Endothelial cell of umbilical vein (primary cell): ENCODE data around the gene ADAM8. TPM values are rescaled to one million over a fixed set of nuclear protein-coding genes. Genes with fewer than 3 reads are reported as not detected.

Experiments used
- BruUV-seq: library from RNA; stranded (reverse); fragments of 400-500 nt; replicated peaks from 2 replicates; lab custom pipeline; 2021; lab: Mats Ljungman, UMichigan
- CTCF ChIA-PET: fragments of 300-600, 350-600 bp; sonication (Branson Sonifier 250); formaldehyde crosslinking; loops from one replicate; lab custom pipeline; 2021; ENCODE audit warnings: antibody characterized with exemption, inconsistent platforms; lab: Charles Lee
- POLR2A ChIA-PET: fragments of 300-600, 350-600 bp; sonication (Branson Sonifier 250); formaldehyde crosslinking; loops from one replicate; lab custom pipeline; 2021; ENCODE audit warnings: antibody characterized with exemption, inconsistent platforms; lab: Charles Lee
- DNase-seq: peaks from one replicate; pipeline ENCODE4 v3.0.0-alpha.2; 2011; ENCODE audit warnings: low read depth, low spot score
- FAIRE-seq: peaks from 2 replicates; lab custom pipeline; 2011; peaks lifted over from hg19 to GRCh38; lab: Jason Lieb, UNC
- H2AFZ ChIP-seq: 2 replicates; pipeline ENCODE4 v1.6.0; 2012; ENCODE audit warnings: low read depth, low read length, control low read depth, inconsistent platforms
- H3K27ac ChIP-seq: 2 replicates; pipeline ENCODE4 v1.5.1; 2011; ENCODE audit warnings: low read depth, mild to moderate bottlenecking, control low read depth, low read length, moderate library complexity; ENCODE audit not compliant: insufficient read depth
- H3K27me3 ChIP-seq, 2 experiments: 2 replicates each; pipeline versions ENCODE4 v1.6.0 to v1.6.1; 2011; ENCODE audit warnings: low read length in 2 of 2, mixed read lengths in 1 of 2; ENCODE audit not compliant: control insufficient read depth in 2 of 2, insufficient read depth in 2 of 2
- H3K36me3 ChIP-seq, 2 experiments: 2 replicates in 1 of 2; 3 replicates in 1 of 2; pipeline ENCODE4 v1.5.1; 2011; ENCODE audit warnings: low read length in 2 of 2, mild to moderate bottlenecking in 1 of 2, moderate library complexity in 1 of 2; ENCODE audit not compliant: control insufficient read depth in 2 of 2, insufficient read depth in 2 of 2; ENCODE audit errors: extremely low read depth in 1 of 2
- H3K4me1 ChIP-seq: 3 replicates; pipeline ENCODE4 v1.5.1; 2011; ENCODE audit warnings: mild to moderate bottlenecking, low read length; ENCODE audit not compliant: control insufficient read depth, insufficient read depth; ENCODE audit errors: extremely low read depth
- H3K4me2 ChIP-seq: 2 replicates; pipeline ENCODE4 v1.6.1; 2011; ENCODE audit warnings: low read length, control low read depth, mixed read lengths; ENCODE audit not compliant: insufficient read depth
- H3K4me3 ChIP-seq, 3 experiments: fragments of 200-600 bp in 1 of 3; sonication (generic), shearing (Covaris generic) in 1 of 3; replicated peaks in 1 of 3; 2 replicates each; pipeline ENCODE4 v1.5.1; 2011 to 2016; ENCODE audit warnings: control low read depth in 3 of 3, low read length in 3 of 3, mild to moderate bottlenecking in 2 of 3, inconsistent platforms in 1 of 3, low read depth in 1 of 3, moderate library complexity in 1 of 3; ENCODE audit not compliant: insufficient read depth in 1 of 3
- H3K79me2 ChIP-seq: 2 replicates; pipeline ENCODE4 v1.6.0; 2012; ENCODE audit warnings: low read length, inconsistent platforms; ENCODE audit not compliant: control insufficient read depth, insufficient read depth
- H3K9ac ChIP-seq: replicated peaks from 2 replicates; pipeline ENCODE3; 2011; ENCODE audit warnings: low read length, control low read depth; ENCODE audit not compliant: insufficient read depth; ENCODE audit errors: extremely low read depth
- H3K9me1 ChIP-seq: replicated peaks from 3 replicates; pipeline ENCODE4 v1.6.0; 2011; ENCODE audit warnings: mild to moderate bottlenecking, low read length; ENCODE audit not compliant: control insufficient read depth, insufficient read depth; ENCODE audit errors: extremely low read depth
- H3K9me3 ChIP-seq: replicated peaks from 2 replicates; pipeline ENCODE4 v1.5.1; 2012; ENCODE audit warnings: low read length, inconsistent platforms; ENCODE audit not compliant: control insufficient read depth, insufficient read depth
- H4K20me1 ChIP-seq: replicated peaks from 2 replicates; pipeline ENCODE3; 2011; ENCODE audit warnings: mild to moderate bottlenecking, low read length; ENCODE audit not compliant: control insufficient read depth, insufficient read depth; ENCODE audit errors: extremely low read depth
- EZH2 ChIP-seq: IDR thresholded peaks from 2 replicates; pipeline ENCODE4 v1.6.1; 2012; ENCODE audit warnings: borderline replicate concordance, low read depth, mild to moderate bottlenecking, moderate library complexity, low read length, inconsistent platforms; ENCODE audit not compliant: severe bottlenecking
- FOS ChIP-seq: IDR thresholded peaks from 2 replicates; pipeline ENCODE4 v1.6.1; 2011; ENCODE audit warnings: mild to moderate bottlenecking, low read length, moderate library complexity, borderline replicate concordance; ENCODE audit not compliant: insufficient read depth
- GATA2 ChIP-seq: IDR thresholded peaks from 2 replicates; pipeline ENCODE4 v1.7.0; 2011; ENCODE audit warnings: low read depth, mild to moderate bottlenecking, moderate library complexity, mixed read lengths, low read length; ENCODE audit not compliant: insufficient read length, insufficient read depth
- JUN ChIP-seq: IDR thresholded peaks from 2 replicates; pipeline ENCODE4 v1.6.1; 2011; ENCODE audit warnings: borderline replicate concordance, low read depth; ENCODE audit not compliant: insufficient read length, insufficient read depth
- MAX ChIP-seq: IDR thresholded peaks from 2 replicates; pipeline ENCODE4 v1.6.1; 2011; ENCODE audit not compliant: insufficient read depth, insufficient read length
- MYC ChIP-seq: IDR thresholded peaks from one replicate; pipeline ENCODE4 v1.6.1; 2011; ENCODE audit warnings: mild to moderate bottlenecking, low read depth, low read length
- POLR2A ChIP-seq: IDR thresholded peaks from 2 replicates; pipeline ENCODE4 v1.6.1; 2012; ENCODE audit warnings: low read depth, mild to moderate bottlenecking, control low read depth, low read length
- POLR2AphosphoS5 ChIP-seq: IDR thresholded peaks from 2 replicates; pipeline ENCODE4 v1.6.1; 2012; ENCODE audit warnings: low read depth, mild to moderate bottlenecking, control low read depth, low read length, moderate library complexity; ENCODE audit not compliant: insufficient read depth
- dilution Hi-C: fragments of 300-500 bp; cut with MboI; formaldehyde crosslinking; loops from one replicate; pipeline ENCODE4 v1.15.0; 2019; ENCODE audit warnings: low sequenced_read_pairs; ENCODE audit not compliant: extremely low pct_ligation_motif_present
- intact Hi-C: fragments of 100-400 bp; cut with micrococcal nuclease; formaldehyde crosslinking; loops from one replicate; pipeline ENCODE4 v1.10.0; 2022
- polyA plus RNA-seq, 4 experiments: library from polyadenylated mRNA; depleted of rRNA in 3 of 4; stranded (reverse) in 3 of 4; unstranded in 1 of 4; fragments of >200 nt; gene quantifications; 2 replicates each; pipeline versions ENCODE4 v1.2.1 to v1.2.3, GENCODE V29; 2011 to 2012; ENCODE audit warnings: missing spikeins in 1 of 4
- total RNA-seq: library from RNA; stranded (reverse); gene quantifications from 2 replicates; pipeline ENCODE4 v1.2.3, GENCODE V29; 2021
- TF ChIP-seq, protein P1 (sequence below), 2 donors: IDR thresholded peaks; 1 replicate in 1 of 2; 2 replicates in 1 of 2; pipeline ENCODE4 v1.5.1; 2011; ENCODE audit warnings: low read length in 2 of 2, mild to moderate bottlenecking in 2 of 2, moderate library complexity in 2 of 2, control low read depth in 1 of 2, inconsistent platforms in 1 of 2, low read depth in 1 of 2; ENCODE audit not compliant: insufficient read depth in 1 of 2; ENCODE audit errors: extremely low read depth in 1 of 2

The ADAM8 gene
- total and polyA plus RNA-seq, 2 donors (not counting 3 experiments of a cell fraction or from before 2014, with no cell fraction given) = 0.51 to 0.55 TPM

DNA sequence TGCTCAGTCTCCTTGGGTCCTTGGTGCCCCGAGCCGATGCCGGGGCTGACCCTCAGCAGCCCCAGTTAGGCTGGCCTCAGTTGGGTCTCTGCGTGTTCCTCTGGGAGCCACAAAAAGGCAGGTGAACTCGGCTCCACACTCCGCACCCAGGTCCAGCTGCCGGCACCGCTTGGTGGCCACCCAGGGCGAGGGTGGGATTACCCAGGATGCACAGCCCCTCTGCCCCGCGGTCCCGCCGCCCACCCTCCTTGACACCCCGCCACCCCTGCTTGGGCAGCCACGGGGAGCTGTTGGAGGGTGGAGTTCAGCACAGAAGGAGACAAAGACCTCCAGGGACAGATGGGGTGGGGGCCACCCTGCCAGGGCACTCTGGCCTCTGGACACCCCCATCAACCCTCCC lies 21.3 kb downstream of the ADAM8 start:
- no peaks in the 10 kb centered on the region for H3K9me1 ChIP-seq
- DNase-seq (no peak), FAIRE-seq (no peak)
- no peak overlapping the region for H3K27ac ChIP-seq
- TF ChIP-seq, protein P1, sequence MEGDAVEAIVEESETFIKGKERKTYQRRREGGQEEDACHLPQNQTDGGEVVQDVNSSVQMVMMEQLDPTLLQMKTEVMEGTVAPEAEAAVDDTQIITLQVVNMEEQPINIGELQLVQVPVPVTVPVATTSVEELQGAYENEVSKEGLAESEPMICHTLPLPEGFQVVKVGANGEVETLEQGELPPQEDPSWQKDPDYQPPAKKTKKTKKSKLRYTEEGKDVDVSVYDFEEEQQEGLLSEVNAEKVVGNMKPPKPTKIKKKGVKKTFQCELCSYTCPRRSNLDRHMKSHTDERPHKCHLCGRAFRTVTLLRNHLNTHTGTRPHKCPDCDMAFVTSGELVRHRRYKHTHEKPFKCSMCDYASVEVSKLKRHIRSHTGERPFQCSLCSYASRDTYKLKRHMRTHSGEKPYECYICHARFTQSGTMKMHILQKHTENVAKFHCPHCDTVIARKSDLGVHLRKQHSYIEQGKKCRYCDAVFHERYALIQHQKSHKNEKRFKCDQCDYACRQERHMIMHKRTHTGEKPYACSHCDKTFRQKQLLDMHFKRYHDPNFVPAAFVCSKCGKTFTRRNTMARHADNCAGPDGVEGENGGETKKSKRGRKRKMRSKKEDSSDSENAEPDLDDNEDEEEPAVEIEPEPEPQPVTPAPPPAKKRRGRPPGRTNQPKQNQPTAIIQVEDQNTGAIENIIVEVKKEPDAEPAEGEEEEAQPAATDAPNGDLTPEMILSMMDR (IDR thresholded peaks at IDR 0.05; ENCODE audit: extremely low read depth in 1 of 2, insufficient read depth in 1 of 2, low read depth in 1 of 2, low read length in 2 of 2) = no peak
- TF ChIP-seq MYC (no peak), FOS (no peak), POLR2A (no peak), EZH2 (no peak), JUN (no peak), GATA2 (no peak), MAX (no peak), POLR2AphosphoS5 (no peak)
- POLR2A ChIA-PET = no interaction called here
- H2AFZ ChIP-seq = no peak overlapping the region
- H3K36me3 ChIP-seq = no peaks in the 10 kb centered on the region
- H3K79me2 ChIP-seq = no peaks in the 10 kb centered on the region
- peaks cover 21% of the 10 kb centered on the region for H3K4me1 ChIP-seq
- no peak overlapping the region for H3K9ac ChIP-seq
- dilution Hi-C loops = no loop called here
- no TSS peak for BruUV-seq
- intact Hi-C loops = no loop called here
- H3K4me2 ChIP-seq = no peak overlapping the region
- CTCF ChIA-PET = no interaction called here
- H3K9me3 ChIP-seq = no peaks in the 10 kb centered on the region
- no peaks in the 10 kb centered on the region for H3K27me3 ChIP-seq
- no peaks in the 10 kb centered on the region for H4K20me1 ChIP-seq
- H3K4me3 ChIP-seq = no peak overlapping the region
